Stimulated activated naive CD8-positive, alpha-beta T cell treated with anti-CD3 and anti-CD28 coated beads, Interleukin-15, Interleukin-2, amounts not matched to agents 100 U/mL and 50 U/mL, for 24 hours (primary cell): Measurements from ENCODE around the gene PRKAG2.
A peak's percentile ranks its signal among the peaks of the same experiment; 100 is the strongest.

ENCODE experiments used
- ATAC-seq: fragments of 150-1000 bp; cut with Tn5 transposase; one replicate; pipeline ENCODE4 v1.10.0; 2021
- DNase-seq: peaks from one replicate; pipeline ENCODE4 v3.0.0; 2021

PRKAG2 gene

GRCh38 chr7:151648429-151648828 is 228.5 kb downstream of the PRKAG2 start:
- DNase-seq (no peak), ATAC-seq (no peak)

- DNase-seq: no peak
- no peak for ATAC-seq
These were observed 229.0 kb downstream of the PRKAG2 start for GRCh38 chr7:151647874-151648273.

GRCh38 chr7:151647006-151647405 is 229.9 kb downstream of the PRKAG2 start:
- ATAC-seq: no peak
- DNase-seq: no peak

- DNase-seq (no peak), ATAC-seq (no peak)
These were observed 231.6 kb downstream of the PRKAG2 start for GRCh38 chr7:151645311-151645710.

DNA sequence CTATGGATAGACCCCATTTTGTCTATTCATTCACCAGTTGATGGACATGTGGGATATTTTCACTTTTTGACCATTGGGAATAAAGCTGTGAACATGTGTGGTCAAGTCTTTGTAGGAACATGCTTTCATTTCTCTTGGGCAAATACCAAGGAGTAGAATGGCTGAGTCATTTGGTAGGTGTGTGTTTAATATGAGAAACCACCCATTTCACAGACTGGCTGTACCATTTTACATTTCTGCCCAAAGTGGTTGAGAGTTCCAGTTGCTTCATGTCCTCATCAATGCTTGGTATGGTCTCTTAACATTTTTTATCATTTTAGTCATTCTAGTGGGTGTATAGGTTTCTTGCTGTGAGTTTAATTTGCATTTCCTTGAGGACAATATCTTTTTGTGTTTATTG is 232.4 kb downstream of the PRKAG2 start:
- no peak for DNase-seq
- no peak for ATAC-seq

GRCh38 chr7:151642746-151643145 is 234.2 kb downstream of the PRKAG2 start:
- no peak for ATAC-seq

GRCh38 chr7:151641587-151641986 is 235.3 kb downstream of the PRKAG2 start:
- DNase-seq (no peak), ATAC-seq (no peak)

More at GRCh38 chr7:151642746-151643145, 234.2 kb downstream of the PRKAG2 start:
- no peak for DNase-seq

GRCh38 chr7:151637781-151638261 is 239.1 kb downstream of the PRKAG2 start:
- ATAC-seq: no peak
- no peak for DNase-seq

- no peak for DNase-seq
- ATAC-seq: no peak
These were observed 242.3 kb downstream of the PRKAG2 start for GRCh38 chr7:151634643-151635042.

DNA sequence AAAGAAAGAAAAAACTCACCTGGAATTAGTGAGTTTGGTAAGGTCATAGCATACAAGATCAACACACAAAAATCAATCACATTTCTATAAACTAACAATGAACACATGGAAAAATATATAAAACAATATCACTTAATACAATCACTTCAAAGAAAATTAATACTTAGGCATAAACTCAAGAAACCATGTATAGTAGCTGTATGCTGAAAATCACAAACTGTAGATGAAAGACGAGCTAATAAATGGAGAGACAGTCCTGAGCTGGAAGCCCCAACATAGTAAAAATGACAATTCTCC is 243.5 kb downstream of the PRKAG2 start:
- no peak for DNase-seq
- no peak for ATAC-seq

DNA sequence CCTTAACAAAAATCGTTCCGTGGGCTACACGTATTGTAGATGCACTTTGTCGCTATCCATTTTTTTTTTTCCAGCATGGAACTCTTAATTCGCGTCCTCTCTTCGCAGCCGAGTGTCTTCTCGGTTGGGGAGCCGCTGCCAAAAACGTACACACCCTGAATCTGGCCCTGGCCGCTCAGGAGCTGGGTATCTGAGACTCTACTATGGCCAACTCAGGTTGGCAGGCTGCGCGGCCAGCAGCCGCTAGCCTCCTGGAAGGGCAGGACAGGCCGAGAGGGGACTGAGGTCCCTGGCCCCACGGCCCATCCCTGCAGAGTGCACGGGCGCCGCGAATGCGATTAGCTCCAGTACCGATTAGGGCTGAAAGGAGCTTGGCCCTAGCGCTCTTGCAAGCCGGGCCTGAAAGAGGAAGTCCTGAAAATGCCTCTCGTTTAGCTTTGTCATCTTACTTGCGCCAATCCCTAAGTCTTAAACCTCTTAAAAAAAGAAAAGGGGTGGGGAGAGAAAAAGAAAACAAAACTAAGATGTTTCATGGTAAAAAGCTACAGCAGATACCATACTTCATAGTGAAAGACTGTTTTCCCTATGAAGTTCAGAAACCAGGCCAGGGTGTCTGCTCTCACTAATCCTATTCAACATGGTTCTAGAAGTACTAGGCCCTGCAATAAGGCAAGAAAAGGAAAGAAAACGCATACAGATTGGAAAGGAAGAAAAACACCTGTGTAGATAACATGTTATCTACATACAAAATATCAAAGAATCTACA is 244.0 kb downstream of the PRKAG2 start:
- ATAC-seq (peak; percentile 37), DNase-seq (peak; percentile 59)

- ATAC-seq: peak; percentile 86
These were observed 244.8 kb downstream of the PRKAG2 start for GRCh38 chr7:151631953-151632749.

GRCh38 chr7:151631570-151631952 is 245.4 kb downstream of the PRKAG2 start:
- no peak for DNase-seq
- peak; percentile 26 for ATAC-seq

More at GRCh38 chr7:151631953-151632749, 244.8 kb downstream of the PRKAG2 start:
- peak; percentile 93 for DNase-seq

DNA sequence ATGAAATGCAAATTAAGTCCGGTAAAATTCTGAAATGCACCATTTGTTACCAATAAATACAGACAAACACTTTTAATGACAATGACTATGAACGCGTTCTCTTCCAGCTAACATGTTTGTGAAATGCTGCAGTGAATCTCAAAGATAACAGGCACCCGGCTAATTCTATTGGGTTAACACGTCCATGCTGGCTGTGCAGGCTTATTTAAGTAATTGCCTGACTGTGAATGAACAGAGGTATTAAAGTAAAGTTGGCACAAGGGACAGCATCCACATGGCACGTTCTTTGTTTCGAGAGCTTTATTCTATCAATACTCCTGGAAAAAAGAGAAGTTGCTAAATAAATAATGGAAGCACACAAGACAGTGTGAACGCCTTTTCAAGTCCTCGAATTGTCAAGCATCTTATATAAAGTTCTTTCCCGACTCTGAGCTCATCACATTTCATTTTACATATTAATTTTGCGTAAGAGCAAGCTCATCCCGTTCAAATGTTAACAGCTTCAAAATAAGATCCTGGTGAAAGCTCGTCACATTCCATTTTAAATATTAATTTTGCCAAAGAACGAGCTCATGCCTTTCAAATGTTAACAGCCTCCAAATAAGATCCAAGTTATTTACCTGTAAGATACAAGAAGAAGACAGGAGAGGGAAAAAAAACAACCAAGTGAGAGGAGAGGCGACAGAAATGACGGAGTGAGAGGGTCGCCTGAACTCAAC is 245.9 kb downstream of the PRKAG2 start:
- ATAC-seq (no peak), DNase-seq (no peak)

GRCh38 chr7:151630358-151630757 is 246.6 kb downstream of the PRKAG2 start:
- DNase-seq (no peak), ATAC-seq (no peak)

GRCh38 chr7:151629713-151630272 is 247.1 kb downstream of the PRKAG2 start:
- DNase-seq (no peak), ATAC-seq (no peak)

DNA sequence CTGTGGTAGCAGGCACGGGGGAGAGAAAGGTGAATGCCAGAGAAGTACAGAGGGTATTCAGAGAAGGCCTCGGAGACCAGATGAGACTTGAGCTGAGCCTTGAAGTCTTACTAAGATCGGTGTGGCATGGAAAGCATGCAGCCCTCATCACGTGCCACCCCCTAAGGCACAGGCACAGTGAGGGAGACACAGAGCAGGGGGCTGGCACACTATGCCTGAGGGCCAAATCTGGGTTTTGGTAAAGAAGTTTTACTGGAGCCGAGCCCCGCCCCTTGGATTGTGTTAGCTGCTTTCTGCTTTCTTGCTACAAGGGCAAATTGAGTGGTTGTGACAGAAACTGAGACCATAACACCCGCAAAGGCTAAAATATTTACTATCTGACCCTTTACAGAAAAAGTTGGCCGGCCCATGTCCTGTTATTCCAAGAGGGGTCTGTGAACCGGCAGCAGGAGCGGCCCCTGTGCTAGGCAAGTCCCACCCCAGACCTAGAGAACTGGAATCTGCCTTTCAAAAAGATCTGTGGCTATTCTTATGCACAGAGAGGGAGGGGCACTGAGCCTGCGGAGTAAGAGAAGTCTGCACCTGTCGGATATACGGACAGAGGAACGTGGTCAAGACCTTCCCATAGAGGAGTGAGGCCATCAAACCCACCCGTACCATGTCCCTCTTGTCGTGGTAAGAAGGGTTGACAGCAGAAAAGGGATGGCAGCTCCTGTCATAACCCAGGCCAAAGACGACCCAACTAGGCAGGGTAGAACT is 247.9 kb downstream of the PRKAG2 start:
- no peak for DNase-seq
- ATAC-seq: no peak

DNA sequence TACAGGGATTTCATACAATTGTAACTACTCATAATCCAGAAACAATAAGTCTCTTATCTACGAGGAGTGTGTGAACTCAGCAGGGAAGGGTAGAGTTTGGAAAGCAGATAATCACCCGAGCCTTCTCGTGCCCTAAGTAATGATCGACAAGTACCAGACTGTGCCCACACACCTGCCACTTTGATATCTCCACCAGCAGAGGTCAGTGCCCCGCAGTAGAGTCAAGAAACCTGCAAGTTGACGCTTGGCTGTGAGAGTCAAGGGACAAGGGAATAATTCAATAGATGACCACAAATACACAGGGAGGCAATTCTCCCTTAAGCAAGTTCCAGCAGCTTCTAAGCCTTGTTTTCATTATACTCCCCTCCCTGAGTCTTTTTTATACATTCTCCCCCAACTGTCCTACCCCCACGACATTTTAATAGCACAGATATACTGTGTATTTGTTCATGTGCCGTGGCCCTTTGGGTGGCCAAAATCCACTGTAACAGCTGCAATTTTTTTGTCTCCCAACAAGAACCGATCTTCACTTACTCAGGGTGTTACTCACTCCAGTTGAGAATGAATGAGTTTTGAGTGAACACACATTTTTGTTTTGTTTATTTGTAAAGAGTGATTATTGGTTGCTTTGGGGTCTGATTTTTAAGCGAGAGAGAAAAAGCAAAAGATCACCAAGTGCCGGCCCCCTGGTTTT is 250.3 kb downstream of the PRKAG2 start:
- peak; percentile 23 for DNase-seq
- no peak for ATAC-seq

DNA sequence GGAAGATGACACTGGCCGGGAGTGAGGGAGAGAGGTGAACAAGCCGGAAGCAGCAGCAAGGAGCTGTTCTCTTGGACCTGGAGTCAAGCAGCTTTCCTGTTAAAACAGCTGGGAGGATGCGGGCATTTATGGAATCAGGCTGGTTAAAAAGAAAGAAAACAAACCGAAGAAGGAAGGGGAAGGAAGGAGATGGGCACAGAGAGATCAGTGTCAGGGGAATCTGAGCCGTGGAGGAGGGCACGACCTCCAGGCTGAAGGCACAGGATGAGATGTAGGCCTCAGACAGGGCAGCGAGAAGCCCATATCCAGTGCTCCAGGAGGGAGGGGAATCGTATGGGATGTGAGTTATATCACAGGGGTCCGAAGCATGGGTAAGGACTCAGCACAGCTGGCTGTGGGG is 251.3 kb downstream of the PRKAG2 start:
- DNase-seq: no peak
- no peak for ATAC-seq

- ATAC-seq: no peak
- peak; percentile 14 for DNase-seq
These were observed 252.5 kb downstream of the PRKAG2 start for GRCh38 chr7:151624246-151624928.

- no peak for ATAC-seq
- DNase-seq: no peak
These were observed 253.1 kb downstream of the PRKAG2 start for GRCh38 chr7:151623766-151624165.
